ENCODE results near the gene PDZD2.
"Not testable (repeated sequence)": the region's sequence is repeated elsewhere in the genome, so short reads cannot be mapped to it uniquely, and the experiment has no call there.

The PDZD2 gene

GRCh38 chr5:31758803-31759425 is 120.0 kb downstream of the PDZD2 start:
- no peak for DNase-seq (ENCODE audit: low read depth)
- H3K4me3 ChIP-seq (ENCODE audit: low read depth, low read length): no peak overlapping the region

- no peak for DNase-seq (ENCODE audit: low read depth)
- H3K4me3 ChIP-seq (ENCODE audit: low read depth, low read length): no peak overlapping the region
Observed at GRCh38 chr5:31759925-31760324, 121.0 kb downstream of the PDZD2 start.

DNA sequence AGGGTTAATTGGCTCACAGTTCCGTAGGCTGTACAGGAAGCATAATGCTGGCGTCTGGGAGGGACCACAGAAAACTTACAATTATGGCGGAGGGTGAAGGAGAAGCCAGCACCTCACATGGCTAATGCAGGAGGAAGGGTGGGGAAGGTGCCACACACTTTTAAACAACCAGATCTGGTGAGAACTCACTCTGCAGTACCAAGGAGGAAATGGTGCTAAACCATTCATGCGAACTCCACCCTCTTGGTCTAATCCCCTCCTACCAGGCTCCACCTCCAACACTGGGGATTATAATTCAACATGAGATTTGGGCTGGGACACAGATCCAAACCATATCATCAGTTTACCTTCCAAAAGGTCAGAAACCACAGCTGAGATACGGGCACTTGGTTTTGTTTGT is 122.9 kb downstream of the PDZD2 start:
- DNase-seq (ENCODE audit: low read depth): no peak
- H3K4me3 ChIP-seq (ENCODE audit: low read depth, low read length): no peak overlapping the region

- DNase-seq (ENCODE audit: low read depth): no peak
- H3K4me3 ChIP-seq (ENCODE audit: low read depth, low read length): no peak overlapping the region
Observed at GRCh38 chr5:31763424-31763823, 124.5 kb downstream of the PDZD2 start.

- DNase-seq (ENCODE audit: low read depth); H3K4me3 ChIP-seq (ENCODE audit: low read depth, low read length): not testable (repeated sequence)
Observed at GRCh38 chr5:31764687-31765086, 125.8 kb downstream of the PDZD2 start.

GRCh38 chr5:31767335-31768031 is 128.6 kb downstream of the PDZD2 start:
- H3K4me3 ChIP-seq (ENCODE audit: low read depth, low read length): no peak overlapping the region
- no peak for DNase-seq (ENCODE audit: low read depth)

DNA sequence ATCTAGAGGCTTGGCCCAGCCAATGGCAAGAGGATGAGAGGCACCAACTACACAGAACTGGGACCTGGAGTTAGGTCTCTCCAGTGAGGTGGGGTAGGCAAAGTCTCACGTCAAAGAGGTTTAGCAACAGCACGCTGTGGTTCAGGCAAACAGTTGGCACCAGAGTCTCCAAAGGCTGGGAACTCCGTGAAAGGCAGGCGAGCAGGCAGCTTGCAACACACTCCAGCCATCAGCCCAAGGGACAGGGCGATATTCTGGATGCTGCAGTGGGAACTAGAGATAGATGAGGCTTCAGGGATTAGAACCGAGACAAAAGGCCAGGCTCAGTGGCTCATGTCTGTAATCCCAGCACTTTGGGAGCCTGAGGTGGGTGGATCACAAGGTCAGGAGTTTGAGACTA is 129.1 kb downstream of the PDZD2 start:
- no peak overlapping the region for H3K4me3 ChIP-seq (ENCODE audit: low read depth, low read length)
- no peak for DNase-seq (ENCODE audit: low read depth)

GRCh38 chr5:31768784-31769183 is 129.9 kb downstream of the PDZD2 start:
- DNase-seq (ENCODE audit: low read depth): no peak
- H3K4me3 ChIP-seq (ENCODE audit: low read depth, low read length): no peak overlapping the region

DNA sequence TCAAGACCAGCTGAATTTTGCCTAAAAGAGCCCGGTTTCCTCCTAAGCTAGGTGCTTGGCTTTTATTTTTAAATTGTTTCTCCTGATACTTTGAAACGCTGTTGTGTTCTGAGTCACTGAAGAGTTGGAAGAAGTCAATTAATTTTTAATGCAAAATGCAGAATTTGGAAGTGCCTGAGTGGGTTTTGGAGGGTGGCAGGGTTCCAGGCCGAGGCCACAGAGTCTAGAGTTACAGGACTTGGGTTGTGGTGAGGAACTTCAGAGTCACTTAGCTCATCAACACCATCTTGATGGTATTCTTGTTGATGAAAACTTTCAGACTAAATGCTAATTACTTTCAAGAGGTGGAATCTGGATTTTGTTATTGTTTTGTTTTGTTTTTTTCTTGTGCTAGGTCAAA is 130.6 kb downstream of the PDZD2 start:
- DNase-seq (ENCODE audit: low read depth): no peak
- no peak overlapping the region for H3K4me3 ChIP-seq (ENCODE audit: low read depth, low read length)

DNA sequence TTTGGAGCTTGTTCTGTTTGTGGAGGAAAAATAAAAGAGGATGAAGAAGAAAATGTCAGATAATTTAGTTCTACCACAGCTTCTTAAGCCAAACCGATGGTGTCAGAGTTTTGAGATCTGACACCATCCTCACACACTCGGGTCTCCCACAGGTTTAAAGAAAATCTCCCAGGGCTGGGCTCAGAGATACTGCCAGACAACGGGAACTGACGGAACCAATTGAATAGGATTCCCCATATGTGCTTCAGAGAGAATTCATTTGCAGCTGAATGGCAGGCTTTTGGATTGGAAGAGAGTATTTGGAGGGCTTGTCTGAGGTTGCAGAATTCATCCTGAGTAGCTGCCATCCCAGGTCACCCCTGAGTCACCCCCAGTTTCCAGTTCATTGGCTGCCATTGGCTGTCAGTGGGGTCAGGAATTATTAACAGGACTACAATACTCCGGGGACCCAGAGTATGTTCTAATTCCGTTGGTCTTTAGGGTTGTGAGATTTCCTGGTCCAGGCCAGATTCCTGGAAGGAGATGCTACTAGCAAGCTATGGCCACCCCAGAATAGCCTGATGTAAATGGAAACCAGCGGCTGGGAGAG is 131.3 kb downstream of the PDZD2 start:
- H3K4me3 ChIP-seq (ENCODE audit: low read depth, low read length): no peak overlapping the region
- DNase-seq (ENCODE audit: low read depth): no peak

DNA sequence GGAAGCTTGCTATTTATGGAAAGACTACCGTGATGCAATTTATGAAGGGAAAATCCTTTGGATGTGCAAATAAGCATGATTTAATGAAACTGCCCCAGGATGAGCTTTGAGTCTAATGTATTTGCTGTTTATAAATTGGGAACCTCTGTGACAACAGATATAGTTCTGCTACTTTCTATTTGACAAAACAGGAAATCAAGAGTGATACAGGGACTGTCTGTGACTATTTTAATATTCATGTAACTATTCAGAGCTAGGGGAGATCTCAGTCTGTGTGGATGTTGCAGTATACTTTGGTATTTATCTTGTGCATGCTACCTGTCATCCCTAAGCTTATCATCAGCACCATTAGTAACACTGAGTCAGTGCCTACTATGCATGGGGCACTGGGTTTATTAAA is 132.1 kb downstream of the PDZD2 start:
- H3K4me3 ChIP-seq (ENCODE audit: low read depth, low read length): no peak overlapping the region
- no peak for DNase-seq (ENCODE audit: low read depth)

- no peak for DNase-seq (ENCODE audit: low read depth)
- H3K4me3 ChIP-seq (ENCODE audit: low read depth, low read length): no peak overlapping the region
Observed at GRCh38 chr5:31771500-31771899, 132.6 kb downstream of the PDZD2 start.

DNA sequence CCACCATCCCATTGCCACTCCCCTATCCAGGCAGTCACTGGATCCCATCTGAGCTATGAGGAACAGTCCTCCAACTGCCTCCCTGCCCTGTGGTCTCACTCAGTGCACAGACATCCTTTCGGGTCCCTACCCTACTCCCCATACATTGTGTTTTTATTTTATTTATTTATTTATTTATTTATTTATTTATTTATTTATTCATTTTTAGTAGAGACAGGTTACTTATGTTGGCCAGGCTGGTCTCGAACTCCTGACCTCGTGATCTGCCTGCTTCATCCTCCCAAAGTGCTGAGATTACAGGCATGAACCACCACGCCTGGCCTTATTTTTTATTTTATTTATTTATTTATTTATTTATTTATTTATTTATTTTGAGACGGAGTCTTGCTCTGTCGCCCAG is 137.4 kb downstream of the PDZD2 start:
- not testable (repeated sequence) for DNase-seq (ENCODE audit: low read depth); H3K4me3 ChIP-seq (ENCODE audit: low read depth, low read length)

- no peak for DNase-seq (ENCODE audit: low read depth)
Observed at GRCh38 chr5:31776976-31777651, 138.2 kb downstream of the PDZD2 start.

DNA sequence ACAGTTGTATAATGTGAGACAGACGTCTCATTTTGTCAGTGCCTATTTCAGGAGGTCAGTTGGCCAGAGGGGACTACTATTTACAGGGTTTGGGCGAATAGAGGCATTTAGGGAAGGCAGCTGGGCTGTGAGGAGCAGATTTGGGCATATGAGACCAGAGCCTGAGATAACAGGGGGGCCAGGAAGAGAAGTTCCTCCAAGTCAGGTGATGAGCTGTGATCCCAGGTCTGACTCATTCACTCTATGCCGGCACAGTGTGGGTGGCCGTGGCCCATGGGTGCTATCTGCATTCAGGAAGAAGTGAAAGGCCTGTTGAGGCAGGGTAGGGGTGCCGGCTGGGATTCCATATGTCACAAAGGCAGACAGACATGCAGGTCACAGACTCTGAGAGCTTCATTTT is 142.8 kb downstream of the PDZD2 start:
- no peak overlapping the region for H3K4me3 ChIP-seq (ENCODE audit: low read depth, low read length)
- DNase-seq (ENCODE audit: low read depth): no peak

More at GRCh38 chr5:31776976-31777651, 138.2 kb downstream of the PDZD2 start:
- no peak overlapping the region for H3K4me3 ChIP-seq (ENCODE audit: low read depth, low read length)

GRCh38 chr5:31783086-31783645 is 144.2 kb downstream of the PDZD2 start:
- DNase-seq (ENCODE audit: low read depth): no peak
- H3K4me3 ChIP-seq (ENCODE audit: low read depth, low read length): no peak overlapping the region

DNA sequence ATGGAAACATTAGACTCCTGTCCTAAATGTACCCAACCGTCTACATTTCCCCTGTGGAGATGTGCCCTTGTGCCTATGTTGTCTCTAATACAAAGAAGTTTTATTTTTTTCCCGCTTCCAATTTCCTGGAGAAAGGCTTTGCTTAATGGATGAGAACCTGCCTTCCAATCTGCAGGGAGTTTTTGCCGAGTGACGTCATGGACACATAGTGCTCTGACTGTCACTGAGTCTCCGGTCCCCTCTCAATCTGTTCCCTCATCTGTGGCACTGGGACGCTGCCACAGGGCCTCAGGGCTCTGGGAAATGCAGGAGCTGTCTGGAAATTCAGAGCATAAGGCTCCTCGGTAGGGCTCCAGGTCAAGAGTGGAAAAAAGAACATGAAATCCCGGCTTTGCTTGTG is 144.8 kb downstream of the PDZD2 start:
- H3K4me3 ChIP-seq (ENCODE audit: low read depth, low read length): no peak overlapping the region

DNA sequence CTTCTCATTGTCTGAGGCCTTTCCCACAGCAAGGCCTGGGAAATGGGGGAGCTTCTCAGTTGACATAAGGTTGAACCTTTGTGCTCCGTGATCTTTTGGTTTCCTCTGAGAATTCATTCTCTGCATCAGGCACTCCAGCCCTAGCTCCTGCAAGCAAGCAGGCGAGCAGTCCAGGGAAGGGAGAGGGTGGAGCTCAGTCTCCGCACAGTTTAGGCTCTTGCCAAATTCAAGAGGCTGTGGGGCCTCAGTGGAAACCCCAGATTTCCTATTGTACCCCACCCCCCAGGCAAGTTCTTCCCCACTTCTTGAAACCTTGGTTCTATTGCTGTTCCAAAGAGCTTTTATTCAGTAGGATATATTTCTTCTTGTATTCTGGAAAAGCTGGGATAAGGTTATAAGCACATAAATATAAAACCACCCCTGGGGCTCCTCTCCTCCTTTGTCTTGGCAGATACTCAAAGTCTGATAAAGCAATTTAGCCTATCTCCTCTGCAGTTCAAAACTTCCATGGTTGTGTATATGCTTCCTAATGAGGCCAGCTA is 147.2 kb downstream of the PDZD2 start:
- no peak for DNase-seq (ENCODE audit: low read depth)

More for the DNA sequence above, 144.8 kb downstream of the PDZD2 start:
- DNase-seq (ENCODE audit: low read depth): no peak

DNA sequence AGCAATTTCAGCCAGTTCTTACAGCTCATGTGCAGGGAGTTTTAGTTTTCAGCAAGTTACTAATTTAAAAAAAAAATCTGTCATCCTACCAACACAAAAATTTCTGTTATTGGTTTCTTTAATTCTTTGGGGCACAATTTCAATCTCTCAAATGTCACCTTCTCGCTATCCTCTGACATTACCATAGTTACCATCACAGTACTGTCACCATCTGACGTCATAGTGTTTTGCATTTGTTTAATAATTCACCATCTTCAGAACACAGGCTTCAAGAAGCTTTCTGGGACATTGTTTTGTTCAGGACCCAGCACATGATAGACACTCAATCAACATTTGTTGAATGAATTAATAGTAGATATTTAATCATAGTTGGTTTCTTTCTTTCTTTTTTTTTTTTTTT is 155.1 kb downstream of the PDZD2 start:
- DNase-seq (ENCODE audit: low read depth): no peak

More for the DNA sequence above, 147.2 kb downstream of the PDZD2 start:
- no peak overlapping the region for H3K4me3 ChIP-seq (ENCODE audit: low read depth, low read length)

DNA sequence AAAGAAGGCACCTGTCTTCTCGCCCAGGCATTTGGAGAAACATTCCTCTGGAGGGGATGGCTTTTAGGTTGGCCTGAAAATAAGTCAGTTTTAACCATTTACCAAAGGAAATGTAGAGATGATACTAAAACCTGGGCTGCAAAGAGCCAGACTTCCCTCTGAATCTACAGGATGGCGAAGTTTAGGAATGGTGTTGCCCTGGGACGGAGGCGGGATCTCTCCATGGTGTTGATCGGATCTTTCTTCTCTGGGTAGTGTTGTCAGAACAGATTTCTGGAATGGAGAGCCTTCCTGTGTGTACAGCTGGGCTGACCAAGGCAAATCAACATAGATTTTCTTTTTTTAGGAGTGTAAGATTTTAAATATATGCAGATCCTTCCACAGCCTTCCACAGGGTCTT is 159.2 kb downstream of the PDZD2 start:
- no peak for DNase-seq (ENCODE audit: low read depth)
- no peak overlapping the region for H3K4me3 ChIP-seq (ENCODE audit: low read depth, low read length)

More for the DNA sequence above, 155.1 kb downstream of the PDZD2 start:
- no peak overlapping the region for H3K4me3 ChIP-seq (ENCODE audit: low read depth, low read length)

Measured in skeletal muscle cell (primary cell).